ENCODE measurements around the gene C1orf53.
A peak's percentile ranks its signal among the peaks of the same experiment; 100 is the strongest.
"Not testable (repeated sequence)": the region's sequence is repeated elsewhere in the genome, so short reads cannot be mapped to it uniquely, and the experiment has no call there.

The C1orf53 gene

GRCh38 chr1:197921235-197922069 lies 19.0 kb downstream of the C1orf53 start:
- no peak for DNase-seq

GRCh38 chr1:197922070-197922390 lies 19.6 kb downstream of the C1orf53 start:
- DNase-seq, result no peak

GRCh38 chr1:197923038-197923437 lies 20.6 kb downstream of the C1orf53 start:
- no peak for DNase-seq

DNA sequence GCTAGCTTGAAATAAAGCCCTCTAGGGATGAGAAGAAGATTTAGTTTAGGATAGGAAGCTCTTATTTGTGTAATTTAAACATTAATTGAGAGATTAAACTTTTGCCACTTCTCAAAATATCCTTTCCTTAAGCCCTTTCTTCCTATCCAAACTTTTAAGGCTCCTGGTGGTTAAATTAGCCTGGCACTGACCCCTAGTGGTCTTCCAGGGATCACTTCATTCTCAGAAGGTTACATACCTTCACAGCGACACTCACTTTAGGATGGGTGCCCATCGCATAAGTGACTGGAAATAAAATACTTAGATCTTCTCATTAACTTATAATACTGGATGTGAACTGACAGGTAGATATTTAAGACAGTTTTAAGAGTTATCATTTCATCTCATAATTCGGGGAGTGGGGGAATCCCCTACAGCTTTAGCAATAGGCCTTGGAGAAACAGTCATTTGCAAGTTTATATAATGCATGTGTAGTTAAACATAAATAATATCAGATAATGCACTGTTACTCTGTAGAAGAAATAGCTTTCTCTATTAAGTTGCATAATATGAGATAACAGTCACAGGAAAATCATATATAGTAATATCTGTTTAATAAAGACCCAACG lies 22.2 kb downstream of the C1orf53 start:
- DNase-seq, result no peak

DNA sequence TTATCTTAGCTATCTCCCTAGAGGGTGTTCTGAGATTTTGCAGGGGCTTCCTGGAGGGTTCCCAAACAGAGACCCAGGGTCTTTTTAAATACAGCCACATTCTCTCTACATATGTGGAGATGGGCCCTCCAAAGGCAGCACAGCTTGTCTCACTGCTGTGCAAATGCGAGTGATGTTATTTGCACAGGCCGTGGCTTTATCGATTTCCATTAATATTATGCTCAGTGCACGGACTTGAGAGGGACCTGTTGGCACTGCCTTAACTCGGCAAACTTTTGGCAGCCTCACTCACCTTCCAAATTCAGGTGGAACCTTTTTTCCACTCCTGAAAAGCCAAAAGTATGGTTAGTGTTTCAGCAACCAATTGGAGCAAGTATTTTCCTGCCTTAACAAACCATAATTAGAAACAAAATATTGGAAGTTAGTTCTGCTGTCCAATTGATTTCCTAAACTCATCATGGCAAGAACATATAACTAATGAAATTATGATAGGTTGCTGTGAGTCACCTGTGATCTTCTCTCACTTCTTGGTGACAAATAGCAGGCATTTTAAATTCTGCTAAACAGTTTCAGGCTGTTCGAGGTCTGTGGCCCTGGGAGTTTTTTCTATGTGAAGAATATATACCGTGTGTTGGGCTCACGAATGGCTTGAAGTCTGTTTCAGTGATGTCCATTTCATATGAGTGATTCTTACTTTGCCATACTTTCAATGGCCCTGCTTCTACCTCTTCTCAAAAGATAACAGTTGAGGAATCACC lies 25.7 kb downstream of the C1orf53 start:
- no peak for DNase-seq

DNA sequence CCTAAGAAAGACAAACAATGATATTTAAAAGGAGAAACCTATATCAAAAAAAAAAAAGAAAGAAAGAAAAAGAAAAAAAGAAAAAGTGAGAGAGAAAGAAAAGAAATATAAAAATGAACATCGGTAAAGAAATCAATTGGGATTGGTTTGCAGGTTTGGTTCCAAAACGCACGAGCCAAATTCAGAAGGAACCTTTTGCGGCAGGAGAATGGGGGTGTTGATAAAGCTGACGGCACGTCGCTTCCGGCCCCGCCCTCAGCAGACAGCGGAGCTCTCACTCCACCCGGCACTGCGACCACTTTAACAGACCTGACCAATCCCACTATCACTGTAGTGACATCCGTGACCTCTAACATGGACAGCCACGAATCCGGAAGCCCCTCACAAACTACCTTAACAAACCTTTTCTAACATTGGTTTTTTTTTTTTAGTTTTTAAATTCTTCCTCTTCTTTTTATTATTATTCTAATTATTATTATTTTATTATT lies 26.5 kb downstream of the C1orf53 start:
- peak in 1 of 2 experiments; percentile 58 for DNase-seq

- no peak for DNase-seq
Observed at GRCh38 chr1:197933016-197933415, 30.6 kb downstream of the C1orf53 start.

DNA sequence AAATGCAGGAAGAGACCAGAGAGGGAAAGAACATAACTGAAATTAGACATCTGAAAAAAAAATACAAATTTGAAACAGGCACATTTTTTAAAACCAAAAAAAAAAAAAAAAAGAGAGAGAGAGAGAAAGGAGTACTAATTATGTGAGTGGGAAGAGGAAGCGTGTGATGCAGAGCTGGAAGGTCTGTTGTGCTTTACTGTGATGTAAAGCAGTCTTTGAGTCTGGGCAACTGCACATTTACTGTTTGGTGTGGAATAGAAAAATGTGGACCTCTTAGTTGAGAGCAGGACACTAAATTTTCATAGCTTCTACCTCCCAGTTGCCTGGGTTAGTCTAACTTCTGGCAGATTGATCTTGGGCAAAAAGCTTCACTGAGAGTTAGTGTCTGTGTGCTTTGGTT lies 31.2 kb downstream of the C1orf53 start:
- no peak for DNase-seq

- DNase-seq, result no peak
Observed at GRCh38 chr1:197937381-197937780, 35.0 kb downstream of the C1orf53 start.

DNA sequence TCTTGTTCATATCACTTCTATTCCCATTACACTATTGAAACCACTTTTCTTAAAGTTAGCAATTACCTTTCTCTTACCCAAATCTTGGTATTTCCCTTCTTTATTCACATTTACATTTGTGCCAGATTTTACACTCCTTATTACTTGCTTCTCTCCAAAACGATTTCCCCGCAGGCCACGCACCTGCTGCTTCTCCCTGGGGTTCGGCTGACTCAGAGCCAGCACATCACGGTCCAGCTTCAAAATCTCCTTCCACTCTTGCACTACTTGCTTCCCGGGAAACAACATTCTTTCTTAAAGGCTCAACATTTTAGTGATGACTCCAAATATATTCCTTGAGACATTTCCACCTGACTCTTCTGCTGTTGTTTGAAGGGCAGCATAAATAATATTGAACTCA lies 35.5 kb downstream of the C1orf53 start:
- DNase-seq, result no peak

DNA sequence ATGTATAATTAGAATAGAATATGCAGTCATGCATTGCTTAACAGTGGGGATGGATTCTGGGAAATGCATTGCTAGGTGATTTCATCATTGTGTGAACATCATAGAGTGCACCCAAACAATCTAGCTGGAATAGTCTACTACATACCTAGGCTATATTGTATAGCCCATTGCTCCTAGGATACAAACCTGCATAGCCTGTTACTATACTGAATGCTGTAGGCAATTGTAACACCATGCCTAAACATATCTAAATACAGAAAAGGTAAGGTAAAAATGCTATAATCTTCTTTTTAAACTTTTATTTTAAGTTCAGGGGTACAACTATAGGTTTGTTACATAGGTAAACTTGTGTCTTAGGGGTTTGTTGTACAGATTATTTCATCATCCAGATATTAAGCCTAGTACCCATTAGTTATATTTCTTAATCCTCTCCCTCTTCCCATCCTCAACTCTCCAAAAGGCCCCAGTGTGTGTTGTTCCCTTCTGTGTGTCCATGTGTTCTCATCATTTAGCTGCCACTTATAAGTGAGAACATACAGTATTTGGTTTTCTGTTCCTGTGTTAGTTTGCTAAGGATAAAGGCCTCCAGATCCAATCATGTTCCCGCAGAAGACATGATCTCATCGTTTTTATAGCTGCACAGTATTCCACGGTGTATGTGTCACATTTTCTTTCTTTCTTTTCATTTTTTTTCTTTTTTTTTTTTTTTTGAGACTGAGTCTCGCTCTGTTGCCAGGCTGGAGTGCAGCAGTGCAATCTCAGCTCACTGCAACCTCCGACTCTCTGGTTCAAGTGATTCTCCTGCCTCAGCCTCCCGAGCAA lies 36.9 kb downstream of the C1orf53 start:
- DNase-seq, result not testable (repeated sequence)

- DNase-seq, result no peak
Observed at GRCh38 chr1:197942042-197942441, 39.6 kb downstream of the C1orf53 start.

DNA sequence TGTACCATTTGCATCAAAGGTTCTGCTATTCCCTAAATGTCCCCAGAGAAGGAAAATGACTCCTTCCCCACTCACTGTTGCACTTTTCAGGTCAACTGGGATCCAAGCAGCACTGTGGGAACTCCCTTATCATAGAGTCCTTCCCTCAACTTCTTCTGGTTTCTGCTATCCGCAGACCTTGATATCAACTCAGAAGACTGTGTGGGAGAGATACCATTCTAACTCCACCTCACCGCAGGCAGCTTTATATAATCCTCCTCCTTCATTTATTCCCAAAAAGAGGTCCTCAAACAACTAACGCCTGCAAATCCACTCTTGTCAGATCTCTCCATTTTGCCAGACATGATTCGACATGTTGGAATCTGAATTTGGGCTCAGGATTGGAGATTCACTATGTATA lies 42.1 kb downstream of the C1orf53 start:
- no peak for DNase-seq

DNA sequence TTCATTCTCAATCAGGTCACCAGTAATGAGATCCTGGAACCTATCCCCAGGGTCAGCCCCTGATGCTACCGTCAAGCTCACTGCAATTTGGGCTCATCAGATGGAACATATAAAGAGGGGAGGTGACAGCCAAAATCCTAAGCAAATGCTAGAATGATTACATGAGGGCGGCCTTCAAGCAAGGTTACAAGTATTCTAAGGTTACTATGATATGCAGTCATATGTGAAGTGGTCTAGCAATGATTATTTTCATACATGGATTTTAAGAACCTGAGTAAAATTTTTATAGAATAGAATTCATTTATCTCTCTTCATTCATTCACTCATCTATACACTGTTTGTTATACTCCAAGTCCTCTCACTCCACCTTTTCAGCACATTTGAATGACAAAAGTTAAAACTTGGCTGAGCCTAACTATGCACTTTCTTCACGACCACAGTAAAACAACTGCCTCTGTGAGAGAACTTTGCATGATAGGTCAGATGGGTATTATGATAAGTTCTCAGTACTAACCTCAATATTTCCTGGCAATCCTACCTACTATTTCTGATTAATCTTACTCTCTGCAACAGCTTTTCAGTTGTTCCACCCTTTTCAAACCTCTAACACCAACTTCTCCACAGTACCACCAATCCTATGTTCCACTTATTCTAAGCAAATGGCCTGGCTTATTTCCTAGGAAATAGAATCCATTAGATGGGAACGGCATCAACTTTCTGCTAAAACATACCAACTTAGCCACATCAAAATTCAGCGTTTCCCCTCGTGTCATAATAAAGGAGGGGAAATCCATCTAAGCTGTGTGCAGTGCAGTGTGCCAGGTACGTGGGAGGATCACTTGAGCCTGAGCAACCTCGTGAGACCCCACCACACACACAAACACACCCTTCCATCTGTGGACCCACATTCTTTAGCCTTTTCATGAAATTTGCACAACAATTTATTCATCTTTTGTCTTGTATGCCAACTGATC lies 46.8 kb downstream of the C1orf53 start:
- DNase-seq, result peak; percentile 25 to 34

DNA sequence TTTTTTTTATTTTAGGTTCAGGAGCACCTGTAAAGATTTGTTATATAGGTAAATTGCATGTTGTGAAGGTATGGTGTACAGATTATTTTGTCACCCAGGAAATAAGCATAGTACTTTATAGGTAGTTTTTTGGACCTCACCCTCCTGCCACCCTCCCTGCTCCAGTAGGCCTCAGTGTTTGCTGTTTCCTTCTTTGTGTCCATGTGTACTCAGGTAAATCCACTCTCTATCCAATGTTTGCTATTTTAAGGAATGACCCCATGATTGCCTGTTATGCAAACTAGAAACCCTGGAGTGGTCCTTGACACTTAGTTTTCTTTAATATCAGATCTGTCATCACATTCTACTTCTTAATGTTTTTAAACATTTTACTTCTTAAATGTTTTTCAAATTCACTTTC lies 48.7 kb downstream of the C1orf53 start:
- no peak for DNase-seq

DNA sequence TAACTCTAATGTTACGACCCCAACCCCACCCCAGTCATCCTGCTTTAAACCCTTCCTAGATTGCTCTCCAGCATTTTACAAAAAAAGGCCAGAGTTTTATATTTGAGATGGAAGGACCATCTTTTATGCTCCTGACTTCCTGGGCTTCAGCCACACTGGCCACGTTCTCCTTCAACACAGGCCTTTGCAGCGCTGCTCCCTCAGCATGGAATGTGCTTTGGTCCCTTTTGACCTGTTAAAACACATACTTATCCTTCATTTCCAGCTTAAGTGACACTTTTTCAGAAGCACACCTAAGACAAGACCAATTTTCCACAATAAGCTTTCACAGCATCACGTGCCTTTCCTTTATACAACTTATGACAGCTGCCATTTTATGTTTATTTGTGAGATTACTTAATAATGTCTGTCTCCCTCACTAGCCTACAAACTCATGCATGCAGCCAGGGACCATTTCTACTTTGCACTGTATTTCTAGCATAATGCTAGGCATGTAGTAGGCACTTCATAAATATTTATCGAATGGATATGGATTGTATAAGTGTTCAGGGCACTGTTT lies 49.3 kb downstream of the C1orf53 start:
- no peak for DNase-seq

DNA sequence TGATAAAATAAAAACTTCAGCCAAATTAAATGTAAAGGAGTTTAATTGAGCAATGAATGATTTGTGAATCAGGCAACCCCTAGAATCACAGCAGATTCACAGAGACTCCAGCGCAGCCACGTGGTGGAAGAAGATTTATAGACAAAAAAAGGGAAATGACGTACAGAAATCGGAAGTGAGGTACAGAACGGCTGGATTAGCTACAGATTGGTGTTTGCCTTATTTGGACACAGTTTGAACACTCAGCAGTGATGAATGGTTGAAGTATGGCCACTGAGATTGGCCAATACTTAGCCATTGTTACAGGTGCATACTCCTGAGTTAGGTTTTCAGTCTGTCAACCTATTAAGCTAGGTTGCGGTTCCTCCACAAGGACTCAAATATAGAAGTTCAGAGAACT lies 51.0 kb downstream of the C1orf53 start:
- not testable (repeated sequence) for DNase-seq

GRCh38 chr1:197954718-197955418 lies 52.4 kb downstream of the C1orf53 start:
- DNase-seq, result no peak

- no peak for DNase-seq
Observed at GRCh38 chr1:197955486-197956394, 53.3 kb downstream of the C1orf53 start.

All from activated T-cell treated with anti-CD3 and anti-CD28 coated beads, Interleukin-2, amount 50 U/mL, for 48 hours (primary cell).